ENCODE data around the gene TP53AIP1. TPM values are rescaled to one million over a fixed set of nuclear protein-coding genes. Genes with fewer than 3 reads are reported as not detected.

Gene TP53AIP1
- total and polyA plus RNA-seq, 2 experiments from 2014 or later: 0.07 TPM; not detected in 1

DNA sequence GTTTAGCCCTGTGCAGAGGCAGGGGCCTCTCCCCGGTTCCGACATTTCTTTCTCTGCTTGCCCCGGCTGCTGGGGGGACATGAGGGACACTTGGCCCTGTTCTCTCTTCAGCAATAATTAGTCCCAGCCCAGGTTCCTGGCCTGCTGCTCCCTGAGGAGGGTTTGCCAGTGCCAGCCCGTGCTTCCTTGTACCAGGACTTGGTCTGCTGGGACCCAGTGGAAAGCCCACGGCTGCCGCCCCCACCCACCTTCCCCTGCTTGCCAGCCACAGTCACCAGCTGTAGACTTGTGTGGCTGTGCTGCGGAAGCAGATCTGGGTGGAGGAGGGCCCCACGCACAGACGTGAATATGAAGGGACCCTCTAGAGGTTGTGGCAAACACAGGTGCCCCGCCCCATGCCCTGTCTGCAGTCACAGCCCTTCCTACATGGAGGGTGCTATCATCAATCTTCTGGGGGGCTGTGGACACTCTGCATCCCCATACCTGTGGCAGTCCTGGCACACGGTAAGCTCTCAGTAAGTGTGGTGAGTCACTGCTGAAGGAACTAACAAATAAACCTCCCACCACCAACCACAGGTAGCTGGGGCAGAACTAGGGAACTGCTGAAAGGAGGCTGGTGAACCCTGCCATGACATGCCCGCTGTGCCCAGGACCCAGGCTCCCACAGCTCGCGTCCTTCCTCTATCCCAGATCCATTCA is 949 bp downstream of the TP53AIP1 start:
- Mint-ChIP-seq H3K36me3 (ENCODE audit: low read depth) (no peaks in the 10 kb centered on the region), H3K27me3 (ENCODE audit: insufficient read depth, low read depth, poor library complexity) (peaks cover 8% of the 10 kb centered on the region), H3K4me3 (no peak overlapping the region), H3K9me3 (no peaks in the 10 kb centered on the region; the same call in 2 of the 3 replicates), H3K27ac (no peak overlapping the region), H3K4me1 (peaks cover 13% of the 10 kb centered on the region; the same call in 2 of the 3 replicates)
- H3F3A ChIP-seq (replicated peaks; ENCODE audit: low read depth): no peaks in the 10 kb centered on the region
- no peak overlapping the region for H3K4me3 ChIP-seq
- H3K27ac ChIP-seq (ENCODE audit: low read depth): no peak overlapping the region
- no peaks in the 10 kb centered on the region for H4K20me1 ChIP-seq (replicated peaks; ENCODE audit: insufficient read depth)
- TF ChIP-seq, protein P1, sequence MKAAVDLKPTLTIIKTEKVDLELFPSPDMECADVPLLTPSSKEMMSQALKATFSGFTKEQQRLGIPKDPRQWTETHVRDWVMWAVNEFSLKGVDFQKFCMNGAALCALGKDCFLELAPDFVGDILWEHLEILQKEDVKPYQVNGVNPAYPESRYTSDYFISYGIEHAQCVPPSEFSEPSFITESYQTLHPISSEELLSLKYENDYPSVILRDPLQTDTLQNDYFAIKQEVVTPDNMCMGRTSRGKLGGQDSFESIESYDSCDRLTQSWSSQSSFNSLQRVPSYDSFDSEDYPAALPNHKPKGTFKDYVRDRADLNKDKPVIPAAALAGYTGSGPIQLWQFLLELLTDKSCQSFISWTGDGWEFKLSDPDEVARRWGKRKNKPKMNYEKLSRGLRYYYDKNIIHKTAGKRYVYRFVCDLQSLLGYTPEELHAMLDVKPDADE (IDR thresholded peaks at IDR 0.05): no peak
- TF ChIP-seq POLR2AphosphoS5 (IDR thresholded peaks at IDR 0.05; ENCODE audit: low read depth) (no peak), ZNF331 (CRISPR knock-in tag; IDR thresholded peaks at IDR 0.05; ENCODE audit: low read depth) (no peak), STAT1 (IDR thresholded peaks at IDR 0.05; ENCODE audit: unreplicated experiment) (no peak), EZH2phosphoT487 (IDR thresholded peaks at IDR 0.05; ENCODE audit: unreplicated experiment) (no peak), EZH2 (IDR thresholded peaks at IDR 0.05; ENCODE audit: low read depth, unreplicated experiment) (no peak), CREB1 (CRISPR knock-in tag; IDR thresholded peaks at IDR 0.05; ENCODE audit: low read depth) (no peak), ZNF114 (CRISPR knock-in tag; IDR thresholded peaks at IDR 0.05) (no peak)
- TF ChIP-seq, protein P2, sequence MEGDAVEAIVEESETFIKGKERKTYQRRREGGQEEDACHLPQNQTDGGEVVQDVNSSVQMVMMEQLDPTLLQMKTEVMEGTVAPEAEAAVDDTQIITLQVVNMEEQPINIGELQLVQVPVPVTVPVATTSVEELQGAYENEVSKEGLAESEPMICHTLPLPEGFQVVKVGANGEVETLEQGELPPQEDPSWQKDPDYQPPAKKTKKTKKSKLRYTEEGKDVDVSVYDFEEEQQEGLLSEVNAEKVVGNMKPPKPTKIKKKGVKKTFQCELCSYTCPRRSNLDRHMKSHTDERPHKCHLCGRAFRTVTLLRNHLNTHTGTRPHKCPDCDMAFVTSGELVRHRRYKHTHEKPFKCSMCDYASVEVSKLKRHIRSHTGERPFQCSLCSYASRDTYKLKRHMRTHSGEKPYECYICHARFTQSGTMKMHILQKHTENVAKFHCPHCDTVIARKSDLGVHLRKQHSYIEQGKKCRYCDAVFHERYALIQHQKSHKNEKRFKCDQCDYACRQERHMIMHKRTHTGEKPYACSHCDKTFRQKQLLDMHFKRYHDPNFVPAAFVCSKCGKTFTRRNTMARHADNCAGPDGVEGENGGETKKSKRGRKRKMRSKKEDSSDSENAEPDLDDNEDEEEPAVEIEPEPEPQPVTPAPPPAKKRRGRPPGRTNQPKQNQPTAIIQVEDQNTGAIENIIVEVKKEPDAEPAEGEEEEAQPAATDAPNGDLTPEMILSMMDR (conservative IDR thresholded peaks at IDR 0.05; ENCODE audit: low read depth in 2 of 2): no peak
- TF ChIP-seq, protein P3, sequence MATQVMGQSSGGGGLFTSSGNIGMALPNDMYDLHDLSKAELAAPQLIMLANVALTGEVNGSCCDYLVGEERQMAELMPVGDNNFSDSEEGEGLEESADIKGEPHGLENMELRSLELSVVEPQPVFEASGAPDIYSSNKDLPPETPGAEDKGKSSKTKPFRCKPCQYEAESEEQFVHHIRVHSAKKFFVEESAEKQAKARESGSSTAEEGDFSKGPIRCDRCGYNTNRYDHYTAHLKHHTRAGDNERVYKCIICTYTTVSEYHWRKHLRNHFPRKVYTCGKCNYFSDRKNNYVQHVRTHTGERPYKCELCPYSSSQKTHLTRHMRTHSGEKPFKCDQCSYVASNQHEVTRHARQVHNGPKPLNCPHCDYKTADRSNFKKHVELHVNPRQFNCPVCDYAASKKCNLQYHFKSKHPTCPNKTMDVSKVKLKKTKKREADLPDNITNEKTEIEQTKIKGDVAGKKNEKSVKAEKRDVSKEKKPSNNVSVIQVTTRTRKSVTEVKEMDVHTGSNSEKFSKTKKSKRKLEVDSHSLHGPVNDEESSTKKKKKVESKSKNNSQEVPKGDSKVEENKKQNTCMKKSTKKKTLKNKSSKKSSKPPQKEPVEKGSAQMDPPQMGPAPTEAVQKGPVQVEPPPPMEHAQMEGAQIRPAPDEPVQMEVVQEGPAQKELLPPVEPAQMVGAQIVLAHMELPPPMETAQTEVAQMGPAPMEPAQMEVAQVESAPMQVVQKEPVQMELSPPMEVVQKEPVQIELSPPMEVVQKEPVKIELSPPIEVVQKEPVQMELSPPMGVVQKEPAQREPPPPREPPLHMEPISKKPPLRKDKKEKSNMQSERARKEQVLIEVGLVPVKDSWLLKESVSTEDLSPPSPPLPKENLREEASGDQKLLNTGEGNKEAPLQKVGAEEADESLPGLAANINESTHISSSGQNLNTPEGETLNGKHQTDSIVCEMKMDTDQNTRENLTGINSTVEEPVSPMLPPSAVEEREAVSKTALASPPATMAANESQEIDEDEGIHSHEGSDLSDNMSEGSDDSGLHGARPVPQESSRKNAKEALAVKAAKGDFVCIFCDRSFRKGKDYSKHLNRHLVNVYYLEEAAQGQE (IDR thresholded peaks at IDR 0.05; ENCODE audit: unreplicated experiment): no peak
- peaks cover 8% of the 10 kb centered on the region for H3K4me1 ChIP-seq (ENCODE audit: insufficient read depth)
- ATAC-seq (no peak), DNase-seq (ENCODE audit: low spot score) (no peak)
- no peak overlapping the region for H2AFZ ChIP-seq
- no peaks in the 10 kb centered on the region for H3K27me3 ChIP-seq (ENCODE audit: insufficient read depth)
- H3K4me2 ChIP-seq: no peak overlapping the region
- H3K9me2 ChIP-seq (ENCODE audit: insufficient read depth): no peaks in the 10 kb centered on the region
- no peaks in the 10 kb centered on the region for H3K79me2 ChIP-seq (replicated peaks; ENCODE audit: insufficient read depth)
- H3K36me3 ChIP-seq (ENCODE audit: insufficient read depth): no peaks in the 10 kb centered on the region

All from GM23338 (cell line).